ENCODE measurements around the gene KCNJ15.
"Not testable (repeated sequence)": the region's sequence is repeated elsewhere in the genome, so short reads cannot be mapped to it uniquely, and the experiment has no call there.

KCNJ15 gene

GRCh38 chr21:38244407-38244787, 12.4 kb upstream of the KCNJ15 start:
- DNase-seq (ENCODE audit: low read depth in 2 of 2, low spot score in 1 of 2): no peak

- DNase-seq (ENCODE audit: low read depth in 2 of 2, low spot score in 1 of 2): peak; percentile 9 to 32
Observed at GRCh38 chr21:38244885-38245869, 11.6 kb upstream of the KCNJ15 start.

GRCh38 chr21:38246511-38246910, 10.3 kb upstream of the KCNJ15 start:
- no peak for DNase-seq (ENCODE audit: low read depth in 2 of 2, low spot score in 1 of 2)

- DNase-seq (ENCODE audit: low read depth in 2 of 2, low spot score in 1 of 2): not testable (repeated sequence)
Observed at GRCh38 chr21:38247054-38247453, 9.7 kb upstream of the KCNJ15 start.

GRCh38 chr21:38247738-38248510, 8.9 kb upstream of the KCNJ15 start:
- DNase-seq (ENCODE audit: low read depth in 2 of 2, low spot score in 1 of 2): no peak

- DNase-seq (ENCODE audit: low read depth in 2 of 2, low spot score in 1 of 2): no peak
Observed at GRCh38 chr21:38249256-38249655, 7.5 kb upstream of the KCNJ15 start.

- no peak for DNase-seq (ENCODE audit: low read depth in 2 of 2, low spot score in 1 of 2)
Observed at GRCh38 chr21:38249696-38250278, 7.0 kb upstream of the KCNJ15 start.

- no peak for DNase-seq (ENCODE audit: low read depth in 2 of 2, low spot score in 1 of 2)
Observed at GRCh38 chr21:38250991-38251418, 5.8 kb upstream of the KCNJ15 start.

GRCh38 chr21:38254970-38255369, 1.8 kb upstream of the KCNJ15 start:
- DNase-seq (ENCODE audit: low read depth in 2 of 2, low spot score in 1 of 2): no peak

GRCh38 chr21:38255571-38256117, 1.1 kb upstream of the KCNJ15 start:
- DNase-seq (ENCODE audit: low read depth in 2 of 2, low spot score in 1 of 2): no peak

GRCh38 chr21:38257667-38258066, 876 bp downstream of the KCNJ15 start:
- no peak for DNase-seq (ENCODE audit: low read depth in 2 of 2, low spot score in 1 of 2)

- no peak for DNase-seq (ENCODE audit: low read depth in 2 of 2, low spot score in 1 of 2)
Observed at GRCh38 chr21:38258521-38259485, 2.0 kb downstream of the KCNJ15 start.

- DNase-seq (ENCODE audit: low read depth in 2 of 2, low spot score in 1 of 2): no peak
Observed at GRCh38 chr21:38259665-38260064, 2.9 kb downstream of the KCNJ15 start.

GRCh38 chr21:38260426-38260825, 3.6 kb downstream of the KCNJ15 start:
- DNase-seq (ENCODE audit: low read depth in 2 of 2, low spot score in 1 of 2): no peak

GRCh38 chr21:38261851-38262250, 5.1 kb downstream of the KCNJ15 start:
- no peak for DNase-seq (ENCODE audit: low read depth in 2 of 2, low spot score in 1 of 2)

GRCh38 chr21:38263493-38263892, 6.7 kb downstream of the KCNJ15 start:
- no peak for DNase-seq (ENCODE audit: low read depth in 2 of 2, low spot score in 1 of 2)

- no peak for DNase-seq (ENCODE audit: low read depth in 2 of 2, low spot score in 1 of 2)
Observed at GRCh38 chr21:38264571-38264970, 7.8 kb downstream of the KCNJ15 start.

GRCh38 chr21:38265166-38265565, 8.4 kb downstream of the KCNJ15 start:
- DNase-seq (ENCODE audit: low read depth in 2 of 2, low spot score in 1 of 2): no peak

- no peak for DNase-seq (ENCODE audit: low read depth in 2 of 2, low spot score in 1 of 2)
Observed at GRCh38 chr21:38266732-38267131, 9.9 kb downstream of the KCNJ15 start.

- DNase-seq (ENCODE audit: low read depth in 2 of 2, low spot score in 1 of 2): no peak
Observed at GRCh38 chr21:38267136-38267755, 10.5 kb downstream of the KCNJ15 start.
